WTC11 (cell line): ENCODE data around the gene POM121L2. TPM values are rescaled to one million over a fixed set of nuclear protein-coding genes. Genes with fewer than 3 reads are reported as not detected.
A peak's percentile ranks its signal among the peaks of the same experiment; 100 is the strongest.

Source experiments
- ATAC-seq: fragments of 200-7000 bp; cut with Tn5 transposase; 2 replicates; pipeline ENCODE4 v1.10.0; 2021; ENCODE audit warnings: mild to moderate bottlenecking, moderate library complexity
- Bru-seq: library from RNA; stranded (reverse); fragments of 400-500 nt; gene quantifications from one replicate; lab custom pipeline; 2021; lab: Mats Ljungman, UMichigan
- CTCF ChIA-PET: fragments of 300-600 bp; sonication (Branson Sonifier 250); formaldehyde crosslinking; loops from one replicate; lab custom pipeline; 2021; ENCODE audit warnings: antibody characterized with exemption; lab: Charles Lee
- POLR2A ChIA-PET: fragments of 350-600 bp; sonication (Branson Sonifier 250); formaldehyde crosslinking; loops from one replicate; lab custom pipeline; 2021; ENCODE audit warnings: antibody characterized with exemption; lab: Charles Lee
- DNase-seq: peaks from one replicate; pipeline ENCODE4 v3.0.0; 2021; ENCODE audit warnings: low spot score
- H3K27ac Mint-ChIP-seq: 2 replicates; pipeline ENCODE4 v1.8.0; 2021; ENCODE audit warnings: mixed read lengths
- H3K27me3 Mint-ChIP-seq: 2 replicates; pipeline ENCODE4 v1.8.0; 2021; ENCODE audit warnings: low read depth, mild to moderate bottlenecking, moderate library complexity, mixed read lengths
- H3K36me3 Mint-ChIP-seq: 2 replicates; pipeline ENCODE4 v1.8.0; 2021; ENCODE audit warnings: mixed read lengths
- H3K4me1 Mint-ChIP-seq: 2 replicates; pipeline ENCODE4 v1.8.0; 2022; ENCODE audit warnings: mixed read lengths
- H3K4me3 Mint-ChIP-seq: 2 replicates; pipeline ENCODE4 v1.8.0; 2021; ENCODE audit warnings: mild to moderate bottlenecking, moderate library complexity, mixed read lengths
- H3K9me3 Mint-ChIP-seq: 2 replicates; pipeline ENCODE4 v1.8.0; 2021; ENCODE audit warnings: mixed read lengths
- ATF1 ChIP-seq: sonication (generic); formaldehyde crosslinking; IDR thresholded peaks from 2 replicates; pipeline ENCODE4 v1.8.1; 2023; ENCODE audit warnings: mild to moderate bottlenecking, moderate library complexity, missing genetic modification reagents
- EMX1 ChIP-seq: fragments of 250-450 bp; sonication (Bioruptor Pico); IDR thresholded peaks from 2 replicates; pipeline ENCODE4 v1.8.0; 2021; ENCODE audit warnings: mild to moderate bottlenecking
- GABPB1 ChIP-seq: sonication (generic); formaldehyde crosslinking; IDR thresholded peaks from 2 replicates; pipeline ENCODE4 v1.8.1; 2023; ENCODE audit warnings: mild to moderate bottlenecking, missing genetic modification reagents
- HMGA2 ChIP-seq: fragments of 250-450 bp; sonication (Bioruptor Pico); IDR thresholded peaks from 2 replicates; pipeline ENCODE4 v1.4.0; 2021; ENCODE audit warnings: mild to moderate bottlenecking, moderate library complexity
- MXD4 ChIP-seq: fragments of 250-450 bp; sonication (Bioruptor Pico); IDR thresholded peaks from 2 replicates; pipeline ENCODE4 v1.8.0; 2021; ENCODE audit warnings: mild to moderate bottlenecking, moderate library complexity, borderline replicate concordance
- MYBL2 ChIP-seq: sonication (generic); formaldehyde crosslinking; IDR thresholded peaks from 2 replicates; pipeline ENCODE4 v1.8.1; 2023; ENCODE audit warnings: mild to moderate bottlenecking, moderate library complexity, missing genetic modification reagents
- NFATC4 ChIP-seq: fragments of 250-450 bp; sonication (Bioruptor Pico); IDR thresholded peaks from 2 replicates; pipeline ENCODE4 v1.9.0; 2021; ENCODE audit warnings: mild to moderate bottlenecking
- NR2C2 ChIP-seq: sonication (generic); formaldehyde crosslinking; IDR thresholded peaks from 2 replicates; pipeline ENCODE4 v1.8.0; 2022; ENCODE audit warnings: mild to moderate bottlenecking, missing genetic modification reagents
- SOX15 ChIP-seq: fragments of 250-450 bp; sonication (Bioruptor Pico); IDR thresholded peaks from 2 replicates; pipeline ENCODE4 v1.9.0; 2021; ENCODE audit warnings: mild to moderate bottlenecking
- SP1 ChIP-seq: sonication (generic); formaldehyde crosslinking; conservative IDR thresholded peaks from 2 replicates; pipeline ENCODE4 v1.8.1; 2022; ENCODE audit warnings: missing genetic modification reagents
- TCF7 ChIP-seq: sonication (generic); formaldehyde crosslinking; IDR thresholded peaks from 2 replicates; pipeline ENCODE4 v1.8.0; 2022; ENCODE audit warnings: mild to moderate bottlenecking, low read depth, missing genetic modification reagents, moderate library complexity
- TEAD1 ChIP-seq: sonication (generic); formaldehyde crosslinking; IDR thresholded peaks from 2 replicates; pipeline ENCODE4 v1.8.0; 2022; ENCODE audit warnings: mild to moderate bottlenecking, missing genetic modification reagents
- TEAD4 ChIP-seq: sonication (generic); formaldehyde crosslinking; IDR thresholded peaks from 2 replicates; pipeline ENCODE4 v1.8.0; 2022; ENCODE audit warnings: mild to moderate bottlenecking, missing genetic modification reagents
- ZNF121 ChIP-seq: sonication (generic); formaldehyde crosslinking; IDR thresholded peaks from 2 replicates; pipeline ENCODE4 v1.8.0; 2023; ENCODE audit warnings: missing genetic modification reagents
- ZNF416 ChIP-seq: fragments of 250-450 bp; sonication (Bioruptor Pico); IDR thresholded peaks from 2 replicates; pipeline ENCODE4 v1.9.0; 2021; ENCODE audit warnings: mild to moderate bottlenecking, inconsistent platforms
- long read RNA-seq, 3 experiments: library from RNA in 1 of 3; library from capped mRNA in 1 of 3; library from polyadenylated mRNA in 1 of 3; unstranded in 2 of 3; stranded (forward) in 1 of 3; transcript quantifications; one replicate each; pipeline ENCODE4 v2.0.0, GENCODE V29; 2021
- total RNA-seq: library from RNA; stranded (reverse); gene quantifications from 3 replicates; pipeline ENCODE4 v1.2.3, GENCODE V29; 2021
- TF ChIP-seq, protein P1 (sequence below): sonication (generic); formaldehyde crosslinking; IDR thresholded peaks from 2 replicates; pipeline ENCODE4 v1.8.0; 2022; ENCODE audit warnings: missing genetic modification reagents
- TF ChIP-seq, protein P2 (sequence below): fragments of 250-450 bp; sonication (Bioruptor Pico); IDR thresholded peaks from 2 replicates; pipeline ENCODE4 v1.9.0; 2021; ENCODE audit warnings: mild to moderate bottlenecking, borderline replicate concordance
- TF ChIP-seq, protein P3 (sequence below): sonication (generic); formaldehyde crosslinking; IDR thresholded peaks from 2 replicates; pipeline ENCODE4 v1.8.0; 2023; ENCODE audit warnings: missing genetic modification reagents
- TF ChIP-seq, protein P4 (sequence below): sonication (generic); formaldehyde crosslinking; IDR thresholded peaks from 2 replicates; pipeline ENCODE4 v1.8.1; 2023; ENCODE audit warnings: mild to moderate bottlenecking, moderate library complexity, missing genetic modification reagents
- TF ChIP-seq, protein P5 (sequence below): fragments of 200-600 bp; IDR thresholded peaks from 2 replicates; pipeline ENCODE4 v1.8.0; 2022; ENCODE audit warnings: antibody characterized with exemption
- TF ChIP-seq, protein P6 (sequence below): sonication (generic); formaldehyde crosslinking; IDR thresholded peaks from 2 replicates; pipeline ENCODE4 v1.8.0; 2022; ENCODE audit warnings: mild to moderate bottlenecking, missing genetic modification reagents
- TF ChIP-seq, protein P7 (sequence below): sonication (generic); formaldehyde crosslinking; IDR thresholded peaks from 2 replicates; pipeline ENCODE4 v1.8.1; 2022; ENCODE audit warnings: low read depth, mild to moderate bottlenecking, moderate library complexity, missing genetic modification reagents, borderline replicate concordance
- TF ChIP-seq, protein P8 (sequence below): sonication (generic); formaldehyde crosslinking; conservative IDR thresholded peaks from 2 replicates; pipeline ENCODE4 v1.8.1; 2022; ENCODE audit warnings: mild to moderate bottlenecking, missing genetic modification reagents

Gene POM121L2
- total RNA-seq, result 0.13 to 0.16 TPM in 2 of 3 replicates, not detected in the other
- percentile 10 among the genes with signal in this experiment for Bru-seq, nascent RNA
- long read RNA-seq, experiment 1, partial matches to known transcripts, result 0 of 1 reads
- long read RNA-seq, experiment 1, other reads (novel, unspliced or antisense), result 1 of 1 reads
- long read RNA-seq, experiment 2, result 0 reads
- long read RNA-seq, experiment 3, result 0 reads

DNA sequence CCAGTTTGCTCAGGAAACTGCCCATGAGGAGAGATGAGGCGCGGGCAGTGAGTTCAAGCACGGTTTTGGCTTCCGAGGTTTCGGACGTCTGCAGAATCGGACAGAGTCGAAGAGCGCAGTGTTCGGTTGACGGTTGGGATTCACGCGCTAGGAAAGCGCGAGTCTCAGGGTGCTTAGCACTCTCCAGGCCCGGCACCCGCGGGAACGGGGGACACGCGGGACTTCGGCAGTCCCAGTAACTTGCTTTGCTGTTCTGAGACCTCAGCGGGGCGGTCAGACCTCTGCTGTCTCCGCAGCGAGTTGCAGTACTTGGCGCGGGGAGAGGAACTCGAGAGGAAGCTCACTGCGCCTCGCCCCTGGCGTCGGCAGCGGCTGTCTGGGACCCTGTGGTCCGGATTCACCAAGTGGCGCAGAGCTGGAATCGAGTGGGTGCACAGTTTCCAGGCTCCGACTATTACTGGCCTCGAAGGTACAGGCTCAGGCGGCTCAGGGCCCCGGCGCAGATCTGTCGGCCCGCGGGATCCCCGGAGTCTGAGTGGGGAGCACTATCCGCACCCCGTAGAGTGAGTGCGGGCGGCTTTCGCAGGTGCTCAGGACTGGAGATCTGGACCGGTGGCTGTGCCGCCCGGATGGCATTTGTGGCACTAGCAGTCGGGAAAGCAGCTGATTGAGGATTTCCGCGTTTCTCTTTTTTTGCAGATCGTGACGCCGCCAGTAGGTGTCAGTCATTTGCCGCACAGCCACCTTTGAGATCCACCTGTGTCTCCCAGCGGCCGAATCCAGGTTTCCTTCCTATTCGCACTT, at the start of gene POM121L2:
POM121L2 (minus strand) TSS at position 128 of the 804 bp plus-strand sequence; CDS start at position 25, 103 bp downstream.
- peaks cover 8% of the 10 kb centered on the region for H3K4me1 Mint-ChIP-seq
- peaks cover 65% of the 10 kb centered on the region for H3K27me3 Mint-ChIP-seq
- peak; percentile 84 for DNase-seq
- CTCF ChIA-PET, result interaction anchor here (0.6 to 2.2 kb wide), 30 partner anchors 8 to 484 kb away, joined by 3 to 15 read pairs (median 4); partner anchors contain the start of gene ZNF184
- no peaks in the 10 kb centered on the region for H3K36me3 Mint-ChIP-seq
- POLR2A ChIA-PET, result interaction anchor here (1.4 kb wide), 1 partner anchor 290 kb away, joined by 3 read pairs; no protein-coding TSS in a partner anchor
- peak within 1 kb of the TSS; percentile 91 for H3K4me3 Mint-ChIP-seq
- H3K27ac Mint-ChIP-seq, result no peak within 1 kb of the TSS
- peak; percentile 71 for ATAC-seq
- H3K9me3 Mint-ChIP-seq, result peaks cover 8% of the 10 kb centered on the region
- TF ChIP-seq ATF1 (CRISPR knock-in tag), result no peak
- TF ChIP-seq SP1 (CRISPR knock-in tag), result no peak
- TF ChIP-seq MXD4, result no peak
- TF ChIP-seq, protein P1, sequence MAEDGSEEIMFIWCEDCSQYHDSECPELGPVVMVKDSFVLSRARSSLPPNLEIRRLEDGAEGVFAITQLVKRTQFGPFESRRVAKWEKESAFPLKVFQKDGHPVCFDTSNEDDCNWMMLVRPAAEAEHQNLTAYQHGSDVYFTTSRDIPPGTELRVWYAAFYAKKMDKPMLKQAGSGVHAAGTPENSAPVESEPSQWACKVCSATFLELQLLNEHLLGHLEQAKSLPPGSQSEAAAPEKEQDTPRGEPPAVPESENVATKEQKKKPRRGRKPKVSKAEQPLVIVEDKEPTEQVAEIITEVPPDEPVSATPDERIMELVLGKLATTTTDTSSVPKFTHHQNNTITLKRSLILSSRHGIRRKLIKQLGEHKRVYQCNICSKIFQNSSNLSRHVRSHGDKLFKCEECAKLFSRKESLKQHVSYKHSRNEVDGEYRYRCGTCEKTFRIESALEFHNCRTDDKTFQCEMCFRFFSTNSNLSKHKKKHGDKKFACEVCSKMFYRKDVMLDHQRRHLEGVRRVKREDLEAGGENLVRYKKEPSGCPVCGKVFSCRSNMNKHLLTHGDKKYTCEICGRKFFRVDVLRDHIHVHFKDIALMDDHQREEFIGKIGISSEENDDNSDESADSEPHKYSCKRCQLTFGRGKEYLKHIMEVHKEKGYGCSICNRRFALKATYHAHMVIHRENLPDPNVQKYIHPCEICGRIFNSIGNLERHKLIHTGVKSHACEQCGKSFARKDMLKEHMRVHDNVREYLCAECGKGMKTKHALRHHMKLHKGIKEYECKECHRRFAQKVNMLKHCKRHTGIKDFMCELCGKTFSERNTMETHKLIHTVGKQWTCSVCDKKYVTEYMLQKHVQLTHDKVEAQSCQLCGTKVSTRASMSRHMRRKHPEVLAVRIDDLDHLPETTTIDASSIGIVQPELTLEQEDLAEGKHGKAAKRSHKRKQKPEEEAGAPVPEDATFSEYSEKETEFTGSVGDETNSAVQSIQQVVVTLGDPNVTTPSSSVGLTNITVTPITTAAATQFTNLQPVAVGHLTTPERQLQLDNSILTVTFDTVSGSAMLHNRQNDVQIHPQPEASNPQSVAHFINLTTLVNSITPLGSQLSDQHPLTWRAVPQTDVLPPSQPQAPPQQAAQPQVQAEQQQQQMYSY (CRISPR knock-in tag), result no peak
- TF ChIP-seq TEAD4 (CRISPR knock-in tag), result peak; percentile 10; the same call in 1 of the 2 replicates
- TF ChIP-seq, protein P2, sequence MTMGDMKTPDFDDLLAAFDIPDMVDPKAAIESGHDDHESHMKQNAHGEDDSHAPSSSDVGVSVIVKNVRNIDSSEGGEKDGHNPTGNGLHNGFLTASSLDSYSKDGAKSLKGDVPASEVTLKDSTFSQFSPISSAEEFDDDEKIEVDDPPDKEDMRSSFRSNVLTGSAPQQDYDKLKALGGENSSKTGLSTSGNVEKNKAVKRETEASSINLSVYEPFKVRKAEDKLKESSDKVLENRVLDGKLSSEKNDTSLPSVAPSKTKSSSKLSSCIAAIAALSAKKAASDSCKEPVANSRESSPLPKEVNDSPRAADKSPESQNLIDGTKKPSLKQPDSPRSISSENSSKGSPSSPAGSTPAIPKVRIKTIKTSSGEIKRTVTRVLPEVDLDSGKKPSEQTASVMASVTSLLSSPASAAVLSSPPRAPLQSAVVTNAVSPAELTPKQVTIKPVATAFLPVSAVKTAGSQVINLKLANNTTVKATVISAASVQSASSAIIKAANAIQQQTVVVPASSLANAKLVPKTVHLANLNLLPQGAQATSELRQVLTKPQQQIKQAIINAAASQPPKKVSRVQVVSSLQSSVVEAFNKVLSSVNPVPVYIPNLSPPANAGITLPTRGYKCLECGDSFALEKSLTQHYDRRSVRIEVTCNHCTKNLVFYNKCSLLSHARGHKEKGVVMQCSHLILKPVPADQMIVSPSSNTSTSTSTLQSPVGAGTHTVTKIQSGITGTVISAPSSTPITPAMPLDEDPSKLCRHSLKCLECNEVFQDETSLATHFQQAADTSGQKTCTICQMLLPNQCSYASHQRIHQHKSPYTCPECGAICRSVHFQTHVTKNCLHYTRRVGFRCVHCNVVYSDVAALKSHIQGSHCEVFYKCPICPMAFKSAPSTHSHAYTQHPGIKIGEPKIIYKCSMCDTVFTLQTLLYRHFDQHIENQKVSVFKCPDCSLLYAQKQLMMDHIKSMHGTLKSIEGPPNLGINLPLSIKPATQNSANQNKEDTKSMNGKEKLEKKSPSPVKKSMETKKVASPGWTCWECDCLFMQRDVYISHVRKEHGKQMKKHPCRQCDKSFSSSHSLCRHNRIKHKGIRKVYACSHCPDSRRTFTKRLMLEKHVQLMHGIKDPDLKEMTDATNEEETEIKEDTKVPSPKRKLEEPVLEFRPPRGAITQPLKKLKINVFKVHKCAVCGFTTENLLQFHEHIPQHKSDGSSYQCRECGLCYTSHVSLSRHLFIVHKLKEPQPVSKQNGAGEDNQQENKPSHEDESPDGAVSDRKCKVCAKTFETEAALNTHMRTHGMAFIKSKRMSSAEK (CRISPR knock-in tag), result no peak
- TF ChIP-seq TCF7 (CRISPR knock-in tag), result no peak
- TF ChIP-seq SOX15 (CRISPR knock-in tag), result no peak
- TF ChIP-seq EMX1, result no peak
- TF ChIP-seq, protein P3, sequence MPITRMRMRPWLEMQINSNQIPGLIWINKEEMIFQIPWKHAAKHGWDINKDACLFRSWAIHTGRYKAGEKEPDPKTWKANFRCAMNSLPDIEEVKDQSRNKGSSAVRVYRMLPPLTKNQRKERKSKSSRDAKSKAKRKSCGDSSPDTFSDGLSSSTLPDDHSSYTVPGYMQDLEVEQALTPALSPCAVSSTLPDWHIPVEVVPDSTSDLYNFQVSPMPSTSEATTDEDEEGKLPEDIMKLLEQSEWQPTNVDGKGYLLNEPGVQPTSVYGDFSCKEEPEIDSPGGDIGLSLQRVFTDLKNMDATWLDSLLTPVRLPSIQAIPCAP (CRISPR knock-in tag), result no peak
- TF ChIP-seq, protein P4, sequence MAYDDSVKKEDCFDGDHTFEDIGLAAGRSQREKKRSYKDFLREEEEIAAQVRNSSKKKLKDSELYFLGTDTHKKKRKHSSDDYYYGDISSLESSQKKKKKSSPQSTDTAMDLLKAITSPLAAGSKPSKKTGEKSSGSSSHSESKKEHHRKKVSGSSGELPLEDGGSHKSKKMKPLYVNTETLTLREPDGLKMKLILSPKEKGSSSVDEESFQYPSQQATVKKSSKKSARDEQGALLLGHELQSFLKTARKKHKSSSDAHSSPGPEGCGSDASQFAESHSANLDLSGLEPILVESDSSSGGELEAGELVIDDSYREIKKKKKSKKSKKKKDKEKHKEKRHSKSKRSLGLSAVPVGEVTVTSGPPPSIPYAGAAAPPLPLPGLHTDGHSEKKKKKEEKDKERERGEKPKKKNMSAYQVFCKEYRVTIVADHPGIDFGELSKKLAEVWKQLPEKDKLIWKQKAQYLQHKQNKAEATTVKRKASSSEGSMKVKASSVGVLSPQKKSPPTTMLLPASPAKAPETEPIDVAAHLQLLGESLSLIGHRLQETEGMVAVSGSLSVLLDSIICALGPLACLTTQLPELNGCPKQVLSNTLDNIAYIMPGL (CRISPR knock-in tag), result peak; percentile 85
- no peak for TF ChIP-seq TEAD1 (CRISPR knock-in tag)
- TF ChIP-seq, protein P5, sequence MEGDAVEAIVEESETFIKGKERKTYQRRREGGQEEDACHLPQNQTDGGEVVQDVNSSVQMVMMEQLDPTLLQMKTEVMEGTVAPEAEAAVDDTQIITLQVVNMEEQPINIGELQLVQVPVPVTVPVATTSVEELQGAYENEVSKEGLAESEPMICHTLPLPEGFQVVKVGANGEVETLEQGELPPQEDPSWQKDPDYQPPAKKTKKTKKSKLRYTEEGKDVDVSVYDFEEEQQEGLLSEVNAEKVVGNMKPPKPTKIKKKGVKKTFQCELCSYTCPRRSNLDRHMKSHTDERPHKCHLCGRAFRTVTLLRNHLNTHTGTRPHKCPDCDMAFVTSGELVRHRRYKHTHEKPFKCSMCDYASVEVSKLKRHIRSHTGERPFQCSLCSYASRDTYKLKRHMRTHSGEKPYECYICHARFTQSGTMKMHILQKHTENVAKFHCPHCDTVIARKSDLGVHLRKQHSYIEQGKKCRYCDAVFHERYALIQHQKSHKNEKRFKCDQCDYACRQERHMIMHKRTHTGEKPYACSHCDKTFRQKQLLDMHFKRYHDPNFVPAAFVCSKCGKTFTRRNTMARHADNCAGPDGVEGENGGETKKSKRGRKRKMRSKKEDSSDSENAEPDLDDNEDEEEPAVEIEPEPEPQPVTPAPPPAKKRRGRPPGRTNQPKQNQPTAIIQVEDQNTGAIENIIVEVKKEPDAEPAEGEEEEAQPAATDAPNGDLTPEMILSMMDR, result peak; percentile 66
- TF ChIP-seq, protein P6, sequence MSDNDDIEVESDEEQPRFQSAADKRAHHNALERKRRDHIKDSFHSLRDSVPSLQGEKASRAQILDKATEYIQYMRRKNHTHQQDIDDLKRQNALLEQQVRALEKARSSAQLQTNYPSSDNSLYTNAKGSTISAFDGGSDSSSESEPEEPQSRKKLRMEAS, result peak; percentile 46
- TF ChIP-seq MYBL2 (CRISPR knock-in tag), result no peak
- TF ChIP-seq HMGA2 (CRISPR knock-in tag), result no peak
- TF ChIP-seq NFATC4, result no peak
- TF ChIP-seq NR2C2 (CRISPR knock-in tag), result no peak
- TF ChIP-seq ZNF121, result no peak
- TF ChIP-seq, protein P7, sequence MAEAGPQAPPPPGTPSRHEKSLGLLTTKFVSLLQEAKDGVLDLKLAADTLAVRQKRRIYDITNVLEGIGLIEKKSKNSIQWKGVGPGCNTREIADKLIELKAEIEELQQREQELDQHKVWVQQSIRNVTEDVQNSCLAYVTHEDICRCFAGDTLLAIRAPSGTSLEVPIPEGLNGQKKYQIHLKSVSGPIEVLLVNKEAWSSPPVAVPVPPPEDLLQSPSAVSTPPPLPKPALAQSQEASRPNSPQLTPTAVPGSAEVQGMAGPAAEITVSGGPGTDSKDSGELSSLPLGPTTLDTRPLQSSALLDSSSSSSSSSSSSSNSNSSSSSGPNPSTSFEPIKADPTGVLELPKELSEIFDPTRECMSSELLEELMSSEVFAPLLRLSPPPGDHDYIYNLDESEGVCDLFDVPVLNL, result no peak
- TF ChIP-seq, protein P8, sequence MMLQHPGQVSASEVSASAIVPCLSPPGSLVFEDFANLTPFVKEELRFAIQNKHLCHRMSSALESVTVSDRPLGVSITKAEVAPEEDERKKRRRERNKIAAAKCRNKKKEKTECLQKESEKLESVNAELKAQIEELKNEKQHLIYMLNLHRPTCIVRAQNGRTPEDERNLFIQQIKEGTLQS (CRISPR knock-in tag), result no peak
- no peak for TF ChIP-seq ZNF416 (CRISPR knock-in tag)
- no peak for TF ChIP-seq GABPB1 (CRISPR knock-in tag)
